Measurements from ENCODE around the gene ISLR2. TPM values are rescaled to one million over a fixed set of nuclear protein-coding genes. Genes with fewer than 3 reads are reported as not detected.
A peak's percentile ranks its signal among the peaks of the same experiment; 100 is the strongest.

Gene ISLR2
- total RNA-seq, 4 donors from 2014 or later: 0.41 to 27.3 (median 1.4) TPM

- intact Hi-C loops (cut with DNase I; ENCODE audit: low total_unique reads) (no loop called here), in situ Hi-C loops (cut with MboI; ENCODE audit: low pct_ligation_motif_present in 1 of 4, low pct_unique_long_range_greater_than_20kb in 1 of 4, low sequenced_read_pairs in 3 of 4) (no loop called here)
- Histone ChIP-seq H3K9me3 (no peaks in the 10 kb centered on the region), H3K4me3 (no peak overlapping the region), H3K27me3 (no peaks in the 10 kb centered on the region), H3K27ac (peak overlapping the region; percentile 76 to 92 (median 76)), H3K36me3 (no peaks in the 10 kb centered on the region), H3K4me1 (peaks cover 0 to 21% (median 8%) of the 10 kb centered on the region in 4 donors)
- TF ChIP-seq POLR2A (IDR thresholded peaks at IDR 0.05) (no peak), EP300 (IDR thresholded peaks at IDR 0.05; ENCODE audit: low read depth) (no peak), POLR2AphosphoS5 (IDR thresholded peaks at IDR 0.05) (no peak)
- TF ChIP-seq, protein P1, sequence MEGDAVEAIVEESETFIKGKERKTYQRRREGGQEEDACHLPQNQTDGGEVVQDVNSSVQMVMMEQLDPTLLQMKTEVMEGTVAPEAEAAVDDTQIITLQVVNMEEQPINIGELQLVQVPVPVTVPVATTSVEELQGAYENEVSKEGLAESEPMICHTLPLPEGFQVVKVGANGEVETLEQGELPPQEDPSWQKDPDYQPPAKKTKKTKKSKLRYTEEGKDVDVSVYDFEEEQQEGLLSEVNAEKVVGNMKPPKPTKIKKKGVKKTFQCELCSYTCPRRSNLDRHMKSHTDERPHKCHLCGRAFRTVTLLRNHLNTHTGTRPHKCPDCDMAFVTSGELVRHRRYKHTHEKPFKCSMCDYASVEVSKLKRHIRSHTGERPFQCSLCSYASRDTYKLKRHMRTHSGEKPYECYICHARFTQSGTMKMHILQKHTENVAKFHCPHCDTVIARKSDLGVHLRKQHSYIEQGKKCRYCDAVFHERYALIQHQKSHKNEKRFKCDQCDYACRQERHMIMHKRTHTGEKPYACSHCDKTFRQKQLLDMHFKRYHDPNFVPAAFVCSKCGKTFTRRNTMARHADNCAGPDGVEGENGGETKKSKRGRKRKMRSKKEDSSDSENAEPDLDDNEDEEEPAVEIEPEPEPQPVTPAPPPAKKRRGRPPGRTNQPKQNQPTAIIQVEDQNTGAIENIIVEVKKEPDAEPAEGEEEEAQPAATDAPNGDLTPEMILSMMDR (IDR thresholded peaks at IDR 0.05): no peak
- WGBS, 2 donors (ENCODE audit: low coverage in 1 of 2): 94% methylated on average over 1 of the region's 1 CpG; no CpG with 5 or more reads in 1 of the 2 donors
- DNase-seq: no peak
Measured at GRCh38 chr15:74171965-74172541, 41.7 kb downstream of the ISLR2 start.

GRCh38 chr15:74172701-74173379 is 42.5 kb downstream of the ISLR2 start:
- WGBS, 2 donors (ENCODE audit: low coverage in 1 of 2): 49 to 65% methylated on average over 4 to 12 of the region's 13 CpGs
- Histone ChIP-seq H3K4me3 (peak overlapping the region in 1 of 4 donors; percentile 34), H3K9me3 (no peaks in the 10 kb centered on the region), H3K36me3 (no peaks in the 10 kb centered on the region), H3K4me1 (peaks cover 0 to 21% (median 8%) of the 10 kb centered on the region in 4 donors), H3K27me3 (no peaks in the 10 kb centered on the region), H3K27ac (peak overlapping the region; percentile 76 to 92 (median 76))
- TF ChIP-seq POLR2AphosphoS5 (IDR thresholded peaks at IDR 0.05) (no peak), POLR2A (IDR thresholded peaks at IDR 0.05) (no peak), EP300 (IDR thresholded peaks at IDR 0.05; ENCODE audit: low read depth) (no peak)
- TF ChIP-seq, protein P1 (IDR thresholded peaks at IDR 0.05): no peak
- DNase-seq: peak; percentile 42
- intact Hi-C loops (cut with DNase I; ENCODE audit: low total_unique reads): no loop called here
- in situ Hi-C loops (cut with MboI; ENCODE audit: low pct_ligation_motif_present in 1 of 4, low pct_unique_long_range_greater_than_20kb in 1 of 4, low sequenced_read_pairs in 3 of 4): no loop called here

GRCh38 chr15:74173380-74174218 is 43.2 kb downstream of the ISLR2 start, which contains the start of gene ISLR:
TSS of gene ISLR (plus strand) at chr15:74173710. CDS start at chr15:74174859, 1,149 bp downstream.
- peaks cover 0 to 21% (median 8%) of the 10 kb centered on the region in 4 donors for H3K4me1 ChIP-seq
- 55 to 57% methylated on average over 9 to 20 of the region's 20 CpGs for WGBS, 2 donors (ENCODE audit: low coverage in 1 of 2)
- H3K36me3 ChIP-seq: no peaks in the 10 kb centered on the region
- intact Hi-C loops (cut with DNase I; ENCODE audit: low total_unique reads) (no loop called here), in situ Hi-C loops (cut with MboI; ENCODE audit: low pct_ligation_motif_present in 1 of 4, low pct_unique_long_range_greater_than_20kb in 1 of 4, low sequenced_read_pairs in 3 of 4) (no loop called here)
- no peaks in the 10 kb centered on the region for H3K27me3 ChIP-seq
- H3K9me3 ChIP-seq: no peaks in the 10 kb centered on the region
- DNase-seq: peak; percentile 24
- no peak for TF ChIP-seq EP300 (IDR thresholded peaks at IDR 0.05; ENCODE audit: low read depth)
- TF ChIP-seq POLR2AphosphoS5 (IDR thresholded peaks at IDR 0.05): peak; percentile 42 to 48 (median 47)
- TF ChIP-seq POLR2A (IDR thresholded peaks at IDR 0.05): no peak
- TF ChIP-seq, protein P1 (IDR thresholded peaks at IDR 0.05): no peak
- H3K4me3 ChIP-seq: peak within 1 kb of the TSS; percentile 9 to 34 (median 18)
- peak within 1 kb of the TSS; percentile 76 to 92 (median 76) for H3K27ac ChIP-seq

Measured in transverse colon (tissue), 4 donors.